ENCODE measurements around the gene TDRD12.

TDRD12 gene

GRCh38 chr19:32676186-32676894 lies 43.2 kb upstream of the TDRD12 start:
- H4K20me1 ChIP-seq (ENCODE audit: insufficient read depth, low read length), result peaks cover 29% of the 10 kb centered on the region
- no peaks in the 10 kb centered on the region for H3K36me3 ChIP-seq (replicated peaks; ENCODE audit: low read depth, low read length)
- no peak overlapping the region for H2AFZ ChIP-seq (ENCODE audit: low read depth, low read length)
- no peaks in the 10 kb centered on the region for H3K9me3 ChIP-seq (ENCODE audit: insufficient read depth, low read length)
- H3K9ac ChIP-seq (ENCODE audit: low read length), result no peak overlapping the region
- peak overlapping the region; percentile 90 for H3K4me2 ChIP-seq (ENCODE audit: low read length)
- peaks cover 11% of the 10 kb centered on the region for H3K4me1 ChIP-seq (ENCODE audit: low read length)
- H3K4me3 ChIP-seq (ENCODE audit: low read length), result peak overlapping the region; percentile 95; the same call in 1 of the 2 replicates
- no peaks in the 10 kb centered on the region for H3K27me3 ChIP-seq (ENCODE audit: low read depth, low read length)
- no peak overlapping the region for H3K27ac ChIP-seq (ENCODE audit: low read length)
- TF ChIP-seq EZH2phosphoT487 (IDR thresholded peaks at IDR 0.05; ENCODE audit: low read depth), result no peak
- no peak for TF ChIP-seq CTCF (IDR thresholded peaks at IDR 0.05; ENCODE audit: low read depth, low read length)
- H3K79me2 ChIP-seq (ENCODE audit: low read length), result peaks cover 36% of the 10 kb centered on the region

GRCh38 chr19:32676895-32677359 lies 42.6 kb upstream of the TDRD12 start:
- no peak overlapping the region for H2AFZ ChIP-seq (ENCODE audit: low read depth, low read length)
- H3K4me2 ChIP-seq (ENCODE audit: low read length), result no peak overlapping the region
- H3K36me3 ChIP-seq (replicated peaks; ENCODE audit: low read depth, low read length), result no peaks in the 10 kb centered on the region
- peaks cover 11% of the 10 kb centered on the region for H3K4me1 ChIP-seq (ENCODE audit: low read length)
- peaks cover 24% of the 10 kb centered on the region for H4K20me1 ChIP-seq (ENCODE audit: insufficient read depth, low read length)
- H3K79me2 ChIP-seq (ENCODE audit: low read length), result peaks cover 31% of the 10 kb centered on the region
- no peaks in the 10 kb centered on the region for H3K9me3 ChIP-seq (ENCODE audit: insufficient read depth, low read length)
- TF ChIP-seq CTCF (IDR thresholded peaks at IDR 0.05; ENCODE audit: low read depth, low read length) (no peak), EZH2phosphoT487 (IDR thresholded peaks at IDR 0.05; ENCODE audit: low read depth) (no peak)
- no peak overlapping the region for H3K27ac ChIP-seq (ENCODE audit: low read length)
- H3K4me3 ChIP-seq (ENCODE audit: low read length), result no peak overlapping the region
- no peak overlapping the region for H3K9ac ChIP-seq (ENCODE audit: low read length)
- H3K27me3 ChIP-seq (ENCODE audit: low read depth, low read length), result no peaks in the 10 kb centered on the region

GRCh38 chr19:32677657-32678056 lies 41.9 kb upstream of the TDRD12 start:
- H3K27me3 ChIP-seq (ENCODE audit: low read depth, low read length), result no peaks in the 10 kb centered on the region
- no peak overlapping the region for H3K4me3 ChIP-seq (ENCODE audit: low read length)
- peaks cover 11% of the 10 kb centered on the region for H3K4me1 ChIP-seq (ENCODE audit: low read length)
- H3K9ac ChIP-seq (ENCODE audit: low read length), result no peak overlapping the region
- TF ChIP-seq CTCF (IDR thresholded peaks at IDR 0.05; ENCODE audit: low read depth, low read length), result peak; percentile 12; the same call in 1 of the 2 replicates
- TF ChIP-seq EZH2phosphoT487 (IDR thresholded peaks at IDR 0.05; ENCODE audit: low read depth), result no peak
- H3K4me2 ChIP-seq (ENCODE audit: low read length), result no peak overlapping the region
- no peak overlapping the region for H2AFZ ChIP-seq (ENCODE audit: low read depth, low read length)
- no peaks in the 10 kb centered on the region for H3K9me3 ChIP-seq (ENCODE audit: insufficient read depth, low read length)
- H4K20me1 ChIP-seq (ENCODE audit: insufficient read depth, low read length), result peaks cover 17% of the 10 kb centered on the region
- H3K79me2 ChIP-seq (ENCODE audit: low read length), result peaks cover 23% of the 10 kb centered on the region
- H3K27ac ChIP-seq (ENCODE audit: low read length), result no peak overlapping the region
- H3K36me3 ChIP-seq (replicated peaks; ENCODE audit: low read depth, low read length), result no peaks in the 10 kb centered on the region

- TF ChIP-seq EZH2phosphoT487 (IDR thresholded peaks at IDR 0.05; ENCODE audit: low read depth) (no peak), CTCF (IDR thresholded peaks at IDR 0.05; ENCODE audit: low read depth, low read length) (no peak)
- no peaks in the 10 kb centered on the region for H3K27me3 ChIP-seq (ENCODE audit: low read depth, low read length)
- H3K9me3 ChIP-seq (ENCODE audit: insufficient read depth, low read length), result no peaks in the 10 kb centered on the region
- no peak overlapping the region for H3K9ac ChIP-seq (ENCODE audit: low read length)
- H3K27ac ChIP-seq (ENCODE audit: low read length), result no peak overlapping the region
- H2AFZ ChIP-seq (ENCODE audit: low read depth, low read length), result no peak overlapping the region
- no peak overlapping the region for H3K4me3 ChIP-seq (ENCODE audit: low read length)
- no peaks in the 10 kb centered on the region for H4K20me1 ChIP-seq (ENCODE audit: insufficient read depth, low read length)
- H3K79me2 ChIP-seq (ENCODE audit: low read length), result no peaks in the 10 kb centered on the region
- H3K4me1 ChIP-seq (ENCODE audit: low read length), result 0 out of 2 replicates have a peak, but pooled peaks cover 3% of the 10 kb centered on the region
- no peaks in the 10 kb centered on the region for H3K36me3 ChIP-seq (replicated peaks; ENCODE audit: low read depth, low read length)
- H3K4me2 ChIP-seq (ENCODE audit: low read length), result no peak overlapping the region
These were observed 38.6 kb upstream of the TDRD12 start for GRCh38 chr19:32680986-32681385.
